ENCODE results near the gene ENOX1.

DNA sequence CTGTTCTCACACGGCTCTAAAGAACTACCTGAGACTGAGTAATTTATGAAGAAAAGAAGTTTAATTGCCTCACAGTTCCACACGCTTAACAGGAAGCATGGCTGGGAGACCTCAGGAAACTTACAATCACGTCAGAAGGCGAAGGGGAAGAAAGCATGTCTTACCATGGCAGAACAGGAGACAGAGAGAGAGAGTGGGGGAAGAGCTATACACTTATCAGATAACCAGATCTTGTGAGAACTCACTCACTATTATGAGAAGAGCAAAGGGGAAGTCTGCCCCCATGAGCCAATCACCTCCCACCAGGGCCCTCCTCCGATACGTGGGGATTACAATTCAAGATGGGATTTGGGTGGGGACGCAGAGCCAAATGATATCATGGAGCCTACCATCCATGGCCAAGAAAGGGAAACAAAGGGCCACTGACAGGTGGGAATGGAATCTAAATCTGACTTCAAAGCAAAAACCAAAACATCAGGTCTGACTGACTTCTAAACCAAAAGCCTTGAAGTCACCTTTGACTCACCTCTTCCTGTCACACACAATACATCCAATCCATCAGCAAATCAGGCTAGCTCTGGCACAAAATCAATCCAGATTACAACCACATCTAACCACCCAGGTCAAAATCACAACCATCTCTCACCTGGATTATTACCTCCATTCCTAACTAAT is 189.7 kb downstream of the ENOX1 start:
- TF ChIP-seq, protein P1, sequence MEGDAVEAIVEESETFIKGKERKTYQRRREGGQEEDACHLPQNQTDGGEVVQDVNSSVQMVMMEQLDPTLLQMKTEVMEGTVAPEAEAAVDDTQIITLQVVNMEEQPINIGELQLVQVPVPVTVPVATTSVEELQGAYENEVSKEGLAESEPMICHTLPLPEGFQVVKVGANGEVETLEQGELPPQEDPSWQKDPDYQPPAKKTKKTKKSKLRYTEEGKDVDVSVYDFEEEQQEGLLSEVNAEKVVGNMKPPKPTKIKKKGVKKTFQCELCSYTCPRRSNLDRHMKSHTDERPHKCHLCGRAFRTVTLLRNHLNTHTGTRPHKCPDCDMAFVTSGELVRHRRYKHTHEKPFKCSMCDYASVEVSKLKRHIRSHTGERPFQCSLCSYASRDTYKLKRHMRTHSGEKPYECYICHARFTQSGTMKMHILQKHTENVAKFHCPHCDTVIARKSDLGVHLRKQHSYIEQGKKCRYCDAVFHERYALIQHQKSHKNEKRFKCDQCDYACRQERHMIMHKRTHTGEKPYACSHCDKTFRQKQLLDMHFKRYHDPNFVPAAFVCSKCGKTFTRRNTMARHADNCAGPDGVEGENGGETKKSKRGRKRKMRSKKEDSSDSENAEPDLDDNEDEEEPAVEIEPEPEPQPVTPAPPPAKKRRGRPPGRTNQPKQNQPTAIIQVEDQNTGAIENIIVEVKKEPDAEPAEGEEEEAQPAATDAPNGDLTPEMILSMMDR (optimal IDR thresholded peaks at IDR 0.05 in 1 of 3, IDR thresholded peaks at IDR 0.05 in 1 of 3, conservative IDR thresholded peaks at IDR 0.05 in 1 of 3; ENCODE audit: extremely low read depth in 1 of 3, insufficient read depth in 2 of 3, low read length in 3 of 3), result no peak
- TF ChIP-seq EZH2 (IDR thresholded peaks at IDR 0.05; ENCODE audit: low read length), result no peak

Measured in keratinocyte (primary cell).